ENCODE results near the gene THOC5. TPM values are rescaled to one million over a fixed set of nuclear protein-coding genes. Genes with fewer than 3 reads are reported as not detected.

THOC5 gene
- total RNA-seq, 1 experiment from 2014 or later: 74.4 TPM

DNA sequence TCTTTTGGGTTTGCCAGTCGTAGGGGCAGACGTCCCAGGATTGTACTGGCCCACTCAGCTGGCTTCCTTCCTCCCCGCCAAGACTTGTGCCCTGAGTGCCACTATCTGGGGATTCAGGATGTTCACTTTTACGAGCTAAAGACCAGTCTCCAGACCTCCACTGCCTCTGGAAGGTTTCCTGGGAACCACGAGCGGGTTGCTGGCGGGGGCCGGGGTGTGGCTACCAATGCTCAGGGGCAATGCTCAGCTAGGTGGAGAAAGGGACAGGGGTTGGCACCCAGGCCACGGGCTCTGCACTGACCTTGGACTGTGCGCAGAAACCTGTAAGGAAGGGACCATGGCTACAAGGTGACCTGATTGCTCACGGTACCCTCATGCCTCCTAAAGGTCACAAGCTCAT, 71.3 kb downstream of the THOC5 start:
- Histone ChIP-seq H3K27ac (ENCODE audit: low read length) (no peak overlapping the region), H3K27me3 (ENCODE audit: control insufficient read depth, insufficient read depth, low read length) (no peaks in the 10 kb centered on the region), H3K9me3 (ENCODE audit: control insufficient read depth, insufficient read depth, low read depth, low read length) (no peaks in the 10 kb centered on the region), H3K36me3 (ENCODE audit: control insufficient read depth, insufficient read depth, low read length) (no peaks in the 10 kb centered on the region), H3K4me3 (ENCODE audit: low read depth in 2 of 2, low read length in 2 of 2) (no peak overlapping the region), H3K4me1 (ENCODE audit: control insufficient read depth, insufficient read depth, low read length) (0 out of 2 replicates have a peak, but pooled peaks cover 2% of the 10 kb centered on the region)
- in situ Hi-C loops (cut with HindIII; ENCODE audit: low pct_unique_long_range_greater_than_20kb, low sequenced_read_pairs): no loop called here
- no peak for DNase-seq (ENCODE audit: low read depth, low spot score)
- no TSS peak for BruUV-seq (replicated peaks)
- POLR2A ChIA-PET: no interaction called here
- no peak for ATAC-seq
- CTCF ChIA-PET: no interaction called here
- intact Hi-C loops (cut with micrococcal nuclease; ENCODE audit: unreplicated experiment): no loop called here
- TF ChIP-seq, protein P1, sequence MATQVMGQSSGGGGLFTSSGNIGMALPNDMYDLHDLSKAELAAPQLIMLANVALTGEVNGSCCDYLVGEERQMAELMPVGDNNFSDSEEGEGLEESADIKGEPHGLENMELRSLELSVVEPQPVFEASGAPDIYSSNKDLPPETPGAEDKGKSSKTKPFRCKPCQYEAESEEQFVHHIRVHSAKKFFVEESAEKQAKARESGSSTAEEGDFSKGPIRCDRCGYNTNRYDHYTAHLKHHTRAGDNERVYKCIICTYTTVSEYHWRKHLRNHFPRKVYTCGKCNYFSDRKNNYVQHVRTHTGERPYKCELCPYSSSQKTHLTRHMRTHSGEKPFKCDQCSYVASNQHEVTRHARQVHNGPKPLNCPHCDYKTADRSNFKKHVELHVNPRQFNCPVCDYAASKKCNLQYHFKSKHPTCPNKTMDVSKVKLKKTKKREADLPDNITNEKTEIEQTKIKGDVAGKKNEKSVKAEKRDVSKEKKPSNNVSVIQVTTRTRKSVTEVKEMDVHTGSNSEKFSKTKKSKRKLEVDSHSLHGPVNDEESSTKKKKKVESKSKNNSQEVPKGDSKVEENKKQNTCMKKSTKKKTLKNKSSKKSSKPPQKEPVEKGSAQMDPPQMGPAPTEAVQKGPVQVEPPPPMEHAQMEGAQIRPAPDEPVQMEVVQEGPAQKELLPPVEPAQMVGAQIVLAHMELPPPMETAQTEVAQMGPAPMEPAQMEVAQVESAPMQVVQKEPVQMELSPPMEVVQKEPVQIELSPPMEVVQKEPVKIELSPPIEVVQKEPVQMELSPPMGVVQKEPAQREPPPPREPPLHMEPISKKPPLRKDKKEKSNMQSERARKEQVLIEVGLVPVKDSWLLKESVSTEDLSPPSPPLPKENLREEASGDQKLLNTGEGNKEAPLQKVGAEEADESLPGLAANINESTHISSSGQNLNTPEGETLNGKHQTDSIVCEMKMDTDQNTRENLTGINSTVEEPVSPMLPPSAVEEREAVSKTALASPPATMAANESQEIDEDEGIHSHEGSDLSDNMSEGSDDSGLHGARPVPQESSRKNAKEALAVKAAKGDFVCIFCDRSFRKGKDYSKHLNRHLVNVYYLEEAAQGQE (IDR thresholded peaks at IDR 0.05; ENCODE audit: insufficient read depth in 1 of 2, low read depth in 2 of 2, low read length in 1 of 2): no peak
- TF ChIP-seq TCF7L2 (IDR thresholded peaks at IDR 0.05; ENCODE audit: low read depth, low read length) (no peak), SIN3A (IDR thresholded peaks at IDR 0.05; ENCODE audit: borderline replicate concordance, insufficient read depth, low read depth, low read length) (no peak), POLR2AphosphoS5 (IDR thresholded peaks at IDR 0.05; ENCODE audit: low read depth, low read length) (no peak)
- TF ChIP-seq, protein P2, sequence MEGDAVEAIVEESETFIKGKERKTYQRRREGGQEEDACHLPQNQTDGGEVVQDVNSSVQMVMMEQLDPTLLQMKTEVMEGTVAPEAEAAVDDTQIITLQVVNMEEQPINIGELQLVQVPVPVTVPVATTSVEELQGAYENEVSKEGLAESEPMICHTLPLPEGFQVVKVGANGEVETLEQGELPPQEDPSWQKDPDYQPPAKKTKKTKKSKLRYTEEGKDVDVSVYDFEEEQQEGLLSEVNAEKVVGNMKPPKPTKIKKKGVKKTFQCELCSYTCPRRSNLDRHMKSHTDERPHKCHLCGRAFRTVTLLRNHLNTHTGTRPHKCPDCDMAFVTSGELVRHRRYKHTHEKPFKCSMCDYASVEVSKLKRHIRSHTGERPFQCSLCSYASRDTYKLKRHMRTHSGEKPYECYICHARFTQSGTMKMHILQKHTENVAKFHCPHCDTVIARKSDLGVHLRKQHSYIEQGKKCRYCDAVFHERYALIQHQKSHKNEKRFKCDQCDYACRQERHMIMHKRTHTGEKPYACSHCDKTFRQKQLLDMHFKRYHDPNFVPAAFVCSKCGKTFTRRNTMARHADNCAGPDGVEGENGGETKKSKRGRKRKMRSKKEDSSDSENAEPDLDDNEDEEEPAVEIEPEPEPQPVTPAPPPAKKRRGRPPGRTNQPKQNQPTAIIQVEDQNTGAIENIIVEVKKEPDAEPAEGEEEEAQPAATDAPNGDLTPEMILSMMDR (IDR thresholded peaks at IDR 0.05): no peak

- H3K4me3 ChIP-seq (ENCODE audit: low read depth in 2 of 2, low read length in 2 of 2): no peak overlapping the region
- ATAC-seq: no peak
Measured at GRCh38 chr22:29481265-29482000, 72.1 kb downstream of the THOC5 start.

More at GRCh38 chr22:29481265-29482000, 72.1 kb downstream of the THOC5 start:
- ChIA-PET POLR2A (no interaction called here), CTCF (no interaction called here)
- BruUV-seq (replicated peaks): no TSS peak
- no peaks in the 10 kb centered on the region for H3K27me3 ChIP-seq (ENCODE audit: control insufficient read depth, insufficient read depth, low read length)
- no peak for TF ChIP-seq SIN3A (IDR thresholded peaks at IDR 0.05; ENCODE audit: borderline replicate concordance, insufficient read depth, low read depth, low read length)
- no peak for TF ChIP-seq TCF7L2 (IDR thresholded peaks at IDR 0.05; ENCODE audit: low read depth, low read length)
- TF ChIP-seq, protein P2 (IDR thresholded peaks at IDR 0.05): no peak
- TF ChIP-seq, protein P1 (IDR thresholded peaks at IDR 0.05; ENCODE audit: insufficient read depth in 1 of 2, low read depth in 2 of 2, low read length in 1 of 2): no peak
- TF ChIP-seq POLR2AphosphoS5 (IDR thresholded peaks at IDR 0.05; ENCODE audit: low read depth, low read length): no peak
- no peaks in the 10 kb centered on the region for H3K36me3 ChIP-seq (ENCODE audit: control insufficient read depth, insufficient read depth, low read length)
- no peak overlapping the region for H3K27ac ChIP-seq (ENCODE audit: low read length)
- H3K9me3 ChIP-seq (ENCODE audit: control insufficient read depth, insufficient read depth, low read depth, low read length): no peaks in the 10 kb centered on the region
- 0 out of 2 replicates have a peak, but pooled peaks cover 2% of the 10 kb centered on the region for H3K4me1 ChIP-seq (ENCODE audit: control insufficient read depth, insufficient read depth, low read length)
- in situ Hi-C loops (cut with HindIII; ENCODE audit: low pct_unique_long_range_greater_than_20kb, low sequenced_read_pairs) (no loop called here), intact Hi-C loops (cut with micrococcal nuclease; ENCODE audit: unreplicated experiment) (no loop called here)
- DNase-seq (ENCODE audit: low read depth, low spot score): no peak

Data from Panc1 (cell line).